HCT116 (cell line): ENCODE data around the gene SYNPR. TPM values are rescaled to one million over a fixed set of nuclear protein-coding genes. Genes with fewer than 3 reads are reported as not detected.

Experiments
- ATAC-seq: fragments of 200-7000 bp; cut with Tn5 transposase; 2 replicates; pipeline ENCODE4 v1.9.1; 2020; ENCODE audit warnings: mild to moderate bottlenecking, moderate library complexity
- BruUV-seq: library from RNA; stranded (reverse); fragments of 400-500 nt; replicated peaks from 2 replicates; lab custom pipeline; 2021; lab: Mats Ljungman, UMichigan
- CTCF ChIA-PET: fragments of 300-600 bp; sonication (Branson Sonifier 250); formaldehyde crosslinking; loops from one replicate; lab custom pipeline; 2021; ENCODE audit warnings: antibody characterized with exemption; lab: Charles Lee
- POLR2A ChIA-PET: fragments of 300-600, 350-600 bp; sonication (Branson Sonifier 250); formaldehyde crosslinking; loops from one replicate; lab custom pipeline; 2021; ENCODE audit warnings: antibody characterized with exemption; lab: Charles Lee
- RAD21 ChIA-PET, 2 experiments: fragments of 300-600 bp; sonication (Branson Sonifier 250); formaldehyde crosslinking; loops; one replicate each; lab custom pipeline; 2023; ENCODE audit warnings: low total read pairs in 2 of 2; ENCODE audit not compliant: uncharacterized antibody in 2 of 2, unreplicated experiment in 2 of 2, low non-redundant PET in 1 of 2; lab: Charles Lee
- DNase-seq: peaks from one replicate; pipeline ENCODE4 v3.0.0-alpha.2; 2010; ENCODE audit warnings: low read depth, low spot score
- H2AFZ ChIP-seq: fragments of 200-600 bp; shearing (Covaris generic), sonication (generic); 2 replicates; pipeline ENCODE4 v1.6.1; 2017; ENCODE audit warnings: low read depth, mixed run types, mixed read lengths, antibody characterized with exemption, low read length; ENCODE audit not compliant: poor library complexity, severe bottlenecking
- H3K27ac ChIP-seq: 2 replicates; pipeline ENCODE4 v1.5.1; 2012; ENCODE audit warnings: low read depth, low read length
- H3K27me3 ChIP-seq: fragments of 200-600 bp; sonication (generic); 2 replicates; pipeline ENCODE4 v1.6.1; 2016; ENCODE audit warnings: mixed run types, low read length, mixed read lengths; ENCODE audit not compliant: insufficient read depth
- H3K36me3 ChIP-seq, 2 experiments: fragments of 200-500 bp in 1 of 2; fragments of 200-600 bp in 1 of 2; sonication (Bioruptor generic) in 1 of 2; sonication (generic) in 1 of 2; 2 replicates each; pipeline versions ENCODE4 v1.5.1 to v1.6.1; 2014 to 2016; ENCODE audit warnings: low read length in 2 of 2, inconsistent platforms in 1 of 2, mixed read lengths in 1 of 2, mixed run types in 1 of 2; ENCODE audit not compliant: insufficient read depth in 2 of 2, control insufficient read depth in 1 of 2
- H3K4me1 ChIP-seq, 2 experiments: fragments of 200-600 bp in 1 of 2; sonication (generic) in 1 of 2; 2 replicates each; pipeline versions ENCODE4 v1.5.1 to v1.6.1; 2012 to 2017; ENCODE audit warnings: low read length in 2 of 2, inconsistent platforms in 1 of 2, mild to moderate bottlenecking in 1 of 2, mixed read lengths in 1 of 2, mixed run types in 1 of 2, moderate library complexity in 1 of 2; ENCODE audit not compliant: insufficient read depth in 2 of 2, control insufficient read depth in 1 of 2
- H3K4me2 ChIP-seq: fragments of 200-600 bp; sonication (generic); 2 replicates; pipeline ENCODE4 v1.6.1; 2017; ENCODE audit warnings: mixed run types, low read length, mixed read lengths
- H3K4me3 ChIP-seq, 2 experiments: fragments of 200-600 bp in 1 of 2; sonication (generic) in 1 of 2; replicated peaks in 1 of 2; 2 replicates each; pipeline ENCODE4 v1.5.1; 2011 to 2016; ENCODE audit warnings: low read length in 2 of 2, control low read depth in 1 of 2, low read depth in 1 of 2, mild to moderate bottlenecking in 1 of 2, mixed read lengths in 1 of 2, mixed run types in 1 of 2
- H3K79me2 ChIP-seq: fragments of 200-600 bp; sonication (generic); 2 replicates; pipeline ENCODE4 v1.6.1; 2017; ENCODE audit warnings: mild to moderate bottlenecking, mixed run types, low read length, moderate library complexity, mixed read lengths; ENCODE audit not compliant: insufficient read depth
- H3K9ac ChIP-seq: fragments of 200-600 bp; sonication (generic); 2 replicates; pipeline ENCODE4 v1.6.1; 2016; ENCODE audit warnings: low read length, mixed read lengths
- H3K9me2 ChIP-seq: fragments of 200-600 bp; sonication (generic), shearing (Covaris generic); 2 replicates; pipeline ENCODE4 v1.6.1; 2017; ENCODE audit warnings: mixed run types, mild to moderate bottlenecking, moderate library complexity; ENCODE audit not compliant: insufficient read depth
- H3K9me3 ChIP-seq, 2 experiments: fragments of 200-500 bp in 1 of 2; fragments of 200-600 bp in 1 of 2; sonication (Bioruptor generic) in 1 of 2; sonication (generic) in 1 of 2; 2 replicates each; pipeline ENCODE4 v1.6.1; 2014 to 2017; ENCODE audit warnings: low read length in 2 of 2, mixed read lengths in 2 of 2, inconsistent platforms in 1 of 2, low read depth in 1 of 2, mild to moderate bottlenecking in 1 of 2, mixed run types in 1 of 2, moderate library complexity in 1 of 2; ENCODE audit not compliant: control insufficient read depth in 1 of 2, insufficient read depth in 1 of 2
- H4K20me1 ChIP-seq: fragments of 200-600 bp; sonication (generic), shearing (Covaris generic); 2 replicates; pipeline ENCODE4 v1.6.1; 2017; ENCODE audit warnings: mixed run types, mild to moderate bottlenecking, moderate library complexity; ENCODE audit not compliant: insufficient read depth
- SIN3A ChIP-seq: IDR thresholded peaks from 2 replicates; pipeline ENCODE4 v1.6.1; 2012; ENCODE audit warnings: low read depth
- SP1 ChIP-seq: IDR thresholded peaks from 2 replicates; pipeline ENCODE4 v1.6.1; 2012; ENCODE audit warnings: low read depth
- intact Hi-C: fragments of 100-400 bp; cut with micrococcal nuclease; formaldehyde crosslinking; loops from 2 replicates; pipeline ENCODE4 v1.10.0; 2022
- total RNA-seq: library from RNA; stranded (reverse); gene quantifications from one replicate; pipeline ENCODE4 v1.2.1, GENCODE V29; 2021; ENCODE audit not compliant: unreplicated experiment
- TF ChIP-seq, protein P1 (sequence below): IDR thresholded peaks from 2 replicates; pipeline ENCODE4 v1.6.1; 2012; ENCODE audit warnings: low read depth
- TF ChIP-seq, protein P2 (sequence below), 3 experiments: fragments of 200-600 bp in 1 of 3; sonication (generic) in 1 of 3; IDR thresholded peaks in 2 of 3; conservative IDR thresholded peaks in 1 of 3; 2 replicates each; pipeline ENCODE4 v1.5.1; 2012 to 2017; ENCODE audit warnings: low read depth in 2 of 3, low read length in 2 of 3, antibody characterized with exemption in 1 of 3, borderline replicate concordance in 1 of 3, control low read depth in 1 of 3, mild to moderate bottlenecking in 1 of 3, mixed read lengths in 1 of 3, mixed run types in 1 of 3, moderate library complexity in 1 of 3; ENCODE audit not compliant: insufficient read depth in 1 of 3

Gene SYNPR
- total RNA-seq, 1 experiment from 2014 or later = not detected

GRCh38 chr3:63295356-63295755 is 17.2 kb downstream of the SYNPR start (continued):
- TF ChIP-seq, protein P1, sequence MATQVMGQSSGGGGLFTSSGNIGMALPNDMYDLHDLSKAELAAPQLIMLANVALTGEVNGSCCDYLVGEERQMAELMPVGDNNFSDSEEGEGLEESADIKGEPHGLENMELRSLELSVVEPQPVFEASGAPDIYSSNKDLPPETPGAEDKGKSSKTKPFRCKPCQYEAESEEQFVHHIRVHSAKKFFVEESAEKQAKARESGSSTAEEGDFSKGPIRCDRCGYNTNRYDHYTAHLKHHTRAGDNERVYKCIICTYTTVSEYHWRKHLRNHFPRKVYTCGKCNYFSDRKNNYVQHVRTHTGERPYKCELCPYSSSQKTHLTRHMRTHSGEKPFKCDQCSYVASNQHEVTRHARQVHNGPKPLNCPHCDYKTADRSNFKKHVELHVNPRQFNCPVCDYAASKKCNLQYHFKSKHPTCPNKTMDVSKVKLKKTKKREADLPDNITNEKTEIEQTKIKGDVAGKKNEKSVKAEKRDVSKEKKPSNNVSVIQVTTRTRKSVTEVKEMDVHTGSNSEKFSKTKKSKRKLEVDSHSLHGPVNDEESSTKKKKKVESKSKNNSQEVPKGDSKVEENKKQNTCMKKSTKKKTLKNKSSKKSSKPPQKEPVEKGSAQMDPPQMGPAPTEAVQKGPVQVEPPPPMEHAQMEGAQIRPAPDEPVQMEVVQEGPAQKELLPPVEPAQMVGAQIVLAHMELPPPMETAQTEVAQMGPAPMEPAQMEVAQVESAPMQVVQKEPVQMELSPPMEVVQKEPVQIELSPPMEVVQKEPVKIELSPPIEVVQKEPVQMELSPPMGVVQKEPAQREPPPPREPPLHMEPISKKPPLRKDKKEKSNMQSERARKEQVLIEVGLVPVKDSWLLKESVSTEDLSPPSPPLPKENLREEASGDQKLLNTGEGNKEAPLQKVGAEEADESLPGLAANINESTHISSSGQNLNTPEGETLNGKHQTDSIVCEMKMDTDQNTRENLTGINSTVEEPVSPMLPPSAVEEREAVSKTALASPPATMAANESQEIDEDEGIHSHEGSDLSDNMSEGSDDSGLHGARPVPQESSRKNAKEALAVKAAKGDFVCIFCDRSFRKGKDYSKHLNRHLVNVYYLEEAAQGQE = no peak
- TF ChIP-seq SP1 = no peak

DNA sequence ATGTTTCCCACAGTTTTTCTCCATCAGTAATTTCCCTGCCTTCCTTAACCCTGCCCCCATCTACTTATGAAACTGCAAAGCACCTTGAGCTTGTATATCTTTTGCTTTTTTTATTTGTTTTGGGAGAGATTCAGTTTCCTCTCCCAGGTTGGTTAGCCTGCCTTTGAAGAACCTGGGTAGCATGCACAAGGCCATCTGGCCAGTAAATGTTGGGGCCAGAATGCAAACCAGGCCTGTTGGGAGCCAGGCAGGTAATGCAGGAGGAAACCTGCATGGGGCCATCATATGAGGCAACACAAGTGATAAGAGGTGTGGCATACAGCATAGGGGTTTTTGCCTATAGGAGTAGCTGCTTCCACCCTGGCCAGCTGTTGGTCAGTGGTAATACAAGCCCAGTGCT is 17.7 kb downstream of the SYNPR start:
- Histone ChIP-seq H4K20me1 (no peaks in the 10 kb centered on the region; the same call in 1 of the 2 replicates), H2AFZ (no peak overlapping the region), H3K9me3 (no peaks in the 10 kb centered on the region), H3K27me3 (no peaks in the 10 kb centered on the region; the same call in 1 of the 2 replicates), H3K27ac (no peak overlapping the region), H3K4me3 (no peak overlapping the region), H3K9me2 (no peaks in the 10 kb centered on the region), H3K4me2 (no peak overlapping the region), H3K9ac (no peak overlapping the region), H3K36me3 (no peaks in the 10 kb centered on the region), H3K4me1 (no peaks in the 10 kb centered on the region), H3K79me2 (no peaks in the 10 kb centered on the region)
- no TSS peak for BruUV-seq
- RAD21 ChIA-PET = no interaction called here
- POLR2A ChIA-PET = no interaction called here
- no peak for DNase-seq
- intact Hi-C loops = no loop called here
- TF ChIP-seq, protein P2, sequence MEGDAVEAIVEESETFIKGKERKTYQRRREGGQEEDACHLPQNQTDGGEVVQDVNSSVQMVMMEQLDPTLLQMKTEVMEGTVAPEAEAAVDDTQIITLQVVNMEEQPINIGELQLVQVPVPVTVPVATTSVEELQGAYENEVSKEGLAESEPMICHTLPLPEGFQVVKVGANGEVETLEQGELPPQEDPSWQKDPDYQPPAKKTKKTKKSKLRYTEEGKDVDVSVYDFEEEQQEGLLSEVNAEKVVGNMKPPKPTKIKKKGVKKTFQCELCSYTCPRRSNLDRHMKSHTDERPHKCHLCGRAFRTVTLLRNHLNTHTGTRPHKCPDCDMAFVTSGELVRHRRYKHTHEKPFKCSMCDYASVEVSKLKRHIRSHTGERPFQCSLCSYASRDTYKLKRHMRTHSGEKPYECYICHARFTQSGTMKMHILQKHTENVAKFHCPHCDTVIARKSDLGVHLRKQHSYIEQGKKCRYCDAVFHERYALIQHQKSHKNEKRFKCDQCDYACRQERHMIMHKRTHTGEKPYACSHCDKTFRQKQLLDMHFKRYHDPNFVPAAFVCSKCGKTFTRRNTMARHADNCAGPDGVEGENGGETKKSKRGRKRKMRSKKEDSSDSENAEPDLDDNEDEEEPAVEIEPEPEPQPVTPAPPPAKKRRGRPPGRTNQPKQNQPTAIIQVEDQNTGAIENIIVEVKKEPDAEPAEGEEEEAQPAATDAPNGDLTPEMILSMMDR (IDR thresholded peaks at IDR 0.05 in 2 of 3, conservative IDR thresholded peaks at IDR 0.05 in 1 of 3; ENCODE audit: borderline replicate concordance in 1 of 3, insufficient read depth in 1 of 3, low read depth in 2 of 3, low read length in 2 of 3) = no peak
- TF ChIP-seq SIN3A = no peak
- no peak for ATAC-seq
- CTCF ChIA-PET = no interaction called here
